ENCODE measurements around the gene GATA5.

DNA sequence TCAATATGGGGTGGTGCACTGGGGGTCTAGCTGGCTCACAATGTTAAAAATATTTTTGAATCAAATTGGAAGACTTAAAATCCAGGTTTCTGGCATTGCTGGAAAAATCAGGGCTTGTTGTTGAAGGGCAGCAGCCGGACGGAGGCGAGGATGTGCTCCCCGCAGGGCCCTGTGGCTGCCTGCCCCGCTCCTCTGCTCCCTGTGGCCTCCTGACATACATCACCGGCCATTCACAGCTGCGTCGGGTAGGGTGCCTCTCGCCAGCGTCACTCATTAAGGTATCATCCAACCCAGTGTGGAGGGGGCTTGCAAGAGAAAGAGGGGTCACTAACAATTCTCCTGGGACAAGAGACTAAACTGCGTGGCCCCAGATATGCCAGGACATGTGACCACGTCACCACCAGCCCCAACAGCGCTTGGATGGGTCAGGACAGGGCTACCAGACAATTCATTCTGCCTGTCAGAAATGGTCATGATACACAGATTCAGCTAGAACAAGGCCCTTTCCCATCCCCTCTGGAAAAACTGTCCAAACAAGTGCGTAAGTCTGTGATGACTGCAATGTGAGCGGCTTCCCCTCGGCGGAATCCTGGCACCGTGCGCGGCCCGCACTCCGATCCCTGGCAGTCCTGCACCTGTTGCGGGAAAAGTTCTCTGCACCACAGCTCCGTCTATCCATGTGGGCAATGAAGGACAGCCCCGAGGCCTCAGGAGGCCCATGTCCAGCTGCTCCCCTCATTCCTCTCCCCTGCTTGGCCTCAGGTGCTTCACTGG lies 12.0 kb downstream of the GATA5 start:
- TF ChIP-seq, protein P1, sequence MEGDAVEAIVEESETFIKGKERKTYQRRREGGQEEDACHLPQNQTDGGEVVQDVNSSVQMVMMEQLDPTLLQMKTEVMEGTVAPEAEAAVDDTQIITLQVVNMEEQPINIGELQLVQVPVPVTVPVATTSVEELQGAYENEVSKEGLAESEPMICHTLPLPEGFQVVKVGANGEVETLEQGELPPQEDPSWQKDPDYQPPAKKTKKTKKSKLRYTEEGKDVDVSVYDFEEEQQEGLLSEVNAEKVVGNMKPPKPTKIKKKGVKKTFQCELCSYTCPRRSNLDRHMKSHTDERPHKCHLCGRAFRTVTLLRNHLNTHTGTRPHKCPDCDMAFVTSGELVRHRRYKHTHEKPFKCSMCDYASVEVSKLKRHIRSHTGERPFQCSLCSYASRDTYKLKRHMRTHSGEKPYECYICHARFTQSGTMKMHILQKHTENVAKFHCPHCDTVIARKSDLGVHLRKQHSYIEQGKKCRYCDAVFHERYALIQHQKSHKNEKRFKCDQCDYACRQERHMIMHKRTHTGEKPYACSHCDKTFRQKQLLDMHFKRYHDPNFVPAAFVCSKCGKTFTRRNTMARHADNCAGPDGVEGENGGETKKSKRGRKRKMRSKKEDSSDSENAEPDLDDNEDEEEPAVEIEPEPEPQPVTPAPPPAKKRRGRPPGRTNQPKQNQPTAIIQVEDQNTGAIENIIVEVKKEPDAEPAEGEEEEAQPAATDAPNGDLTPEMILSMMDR (conservative IDR thresholded peaks at IDR 0.05; ENCODE audit: low read depth, low read length): no peak
- no peak for TF ChIP-seq EZH2phosphoT487 (IDR thresholded peaks at IDR 0.05; ENCODE audit: borderline replicate concordance, low read length)
